Endothelial cell of umbilical vein (primary cell): ENCODE measurements around the gene RSKR. TPM values are rescaled to one million over a fixed set of nuclear protein-coding genes. Genes with fewer than 3 reads are reported as not detected.

Source experiments
- BruUV-seq: library from RNA; stranded (reverse); fragments of 400-500 nt; replicated peaks from 2 replicates; lab custom pipeline; 2021; lab: Mats Ljungman, UMichigan
- CTCF ChIA-PET: fragments of 300-600, 350-600 bp; sonication (Branson Sonifier 250); formaldehyde crosslinking; loops from one replicate; lab custom pipeline; 2021; ENCODE audit warnings: antibody characterized with exemption, inconsistent platforms; lab: Charles Lee
- POLR2A ChIA-PET: fragments of 300-600, 350-600 bp; sonication (Branson Sonifier 250); formaldehyde crosslinking; loops from one replicate; lab custom pipeline; 2021; ENCODE audit warnings: antibody characterized with exemption, inconsistent platforms; lab: Charles Lee
- DNase-seq: peaks from one replicate; pipeline ENCODE4 v3.0.0-alpha.2; 2011; ENCODE audit warnings: low read depth, low spot score
- FAIRE-seq: peaks from 2 replicates; lab custom pipeline; 2011; peaks lifted over from hg19 to GRCh38; lab: Jason Lieb, UNC
- H2AFZ ChIP-seq: 2 replicates; pipeline ENCODE4 v1.6.0; 2012; ENCODE audit warnings: low read depth, low read length, control low read depth, inconsistent platforms
- H3K27ac ChIP-seq: 2 replicates; pipeline ENCODE4 v1.5.1; 2011; ENCODE audit warnings: low read depth, mild to moderate bottlenecking, control low read depth, low read length, moderate library complexity; ENCODE audit not compliant: insufficient read depth
- H3K27me3 ChIP-seq, 2 experiments: 2 replicates each; pipeline versions ENCODE4 v1.6.0 to v1.6.1; 2011; ENCODE audit warnings: low read length in 2 of 2, mixed read lengths in 1 of 2; ENCODE audit not compliant: control insufficient read depth in 2 of 2, insufficient read depth in 2 of 2
- H3K36me3 ChIP-seq, 2 experiments: 2 replicates in 1 of 2; 3 replicates in 1 of 2; pipeline ENCODE4 v1.5.1; 2011; ENCODE audit warnings: low read length in 2 of 2, mild to moderate bottlenecking in 1 of 2, moderate library complexity in 1 of 2; ENCODE audit not compliant: control insufficient read depth in 2 of 2, insufficient read depth in 2 of 2; ENCODE audit errors: extremely low read depth in 1 of 2
- H3K4me1 ChIP-seq: 3 replicates; pipeline ENCODE4 v1.5.1; 2011; ENCODE audit warnings: mild to moderate bottlenecking, low read length; ENCODE audit not compliant: control insufficient read depth, insufficient read depth; ENCODE audit errors: extremely low read depth
- H3K4me2 ChIP-seq: 2 replicates; pipeline ENCODE4 v1.6.1; 2011; ENCODE audit warnings: low read length, control low read depth, mixed read lengths; ENCODE audit not compliant: insufficient read depth
- H3K4me3 ChIP-seq, 3 experiments: fragments of 200-600 bp in 1 of 3; sonication (generic), shearing (Covaris generic) in 1 of 3; replicated peaks in 1 of 3; 2 replicates each; pipeline ENCODE4 v1.5.1; 2011 to 2016; ENCODE audit warnings: control low read depth in 3 of 3, low read length in 3 of 3, mild to moderate bottlenecking in 2 of 3, inconsistent platforms in 1 of 3, low read depth in 1 of 3, moderate library complexity in 1 of 3; ENCODE audit not compliant: insufficient read depth in 1 of 3
- H3K79me2 ChIP-seq: 2 replicates; pipeline ENCODE4 v1.6.0; 2012; ENCODE audit warnings: low read length, inconsistent platforms; ENCODE audit not compliant: control insufficient read depth, insufficient read depth
- H3K9ac ChIP-seq: replicated peaks from 2 replicates; pipeline ENCODE3; 2011; ENCODE audit warnings: low read length, control low read depth; ENCODE audit not compliant: insufficient read depth; ENCODE audit errors: extremely low read depth
- H3K9me1 ChIP-seq: replicated peaks from 3 replicates; pipeline ENCODE4 v1.6.0; 2011; ENCODE audit warnings: mild to moderate bottlenecking, low read length; ENCODE audit not compliant: control insufficient read depth, insufficient read depth; ENCODE audit errors: extremely low read depth
- H3K9me3 ChIP-seq: replicated peaks from 2 replicates; pipeline ENCODE4 v1.5.1; 2012; ENCODE audit warnings: low read length, inconsistent platforms; ENCODE audit not compliant: control insufficient read depth, insufficient read depth
- H4K20me1 ChIP-seq: replicated peaks from 2 replicates; pipeline ENCODE3; 2011; ENCODE audit warnings: mild to moderate bottlenecking, low read length; ENCODE audit not compliant: control insufficient read depth, insufficient read depth; ENCODE audit errors: extremely low read depth
- EZH2 ChIP-seq: IDR thresholded peaks from 2 replicates; pipeline ENCODE4 v1.6.1; 2012; ENCODE audit warnings: borderline replicate concordance, low read depth, mild to moderate bottlenecking, moderate library complexity, low read length, inconsistent platforms; ENCODE audit not compliant: severe bottlenecking
- FOS ChIP-seq: IDR thresholded peaks from 2 replicates; pipeline ENCODE4 v1.6.1; 2011; ENCODE audit warnings: mild to moderate bottlenecking, low read length, moderate library complexity, borderline replicate concordance; ENCODE audit not compliant: insufficient read depth
- GATA2 ChIP-seq: IDR thresholded peaks from 2 replicates; pipeline ENCODE4 v1.7.0; 2011; ENCODE audit warnings: low read depth, mild to moderate bottlenecking, moderate library complexity, mixed read lengths, low read length; ENCODE audit not compliant: insufficient read length, insufficient read depth
- JUN ChIP-seq: IDR thresholded peaks from 2 replicates; pipeline ENCODE4 v1.6.1; 2011; ENCODE audit warnings: borderline replicate concordance, low read depth; ENCODE audit not compliant: insufficient read length, insufficient read depth
- MYC ChIP-seq: IDR thresholded peaks from one replicate; pipeline ENCODE4 v1.6.1; 2011; ENCODE audit warnings: mild to moderate bottlenecking, low read depth, low read length
- POLR2A ChIP-seq: IDR thresholded peaks from 2 replicates; pipeline ENCODE4 v1.6.1; 2012; ENCODE audit warnings: low read depth, mild to moderate bottlenecking, control low read depth, low read length
- POLR2AphosphoS5 ChIP-seq: IDR thresholded peaks from 2 replicates; pipeline ENCODE4 v1.6.1; 2012; ENCODE audit warnings: low read depth, mild to moderate bottlenecking, control low read depth, low read length, moderate library complexity; ENCODE audit not compliant: insufficient read depth
- dilution Hi-C: fragments of 300-500 bp; cut with MboI; formaldehyde crosslinking; loops from one replicate; pipeline ENCODE4 v1.15.0; 2019; ENCODE audit warnings: low sequenced_read_pairs; ENCODE audit not compliant: extremely low pct_ligation_motif_present
- intact Hi-C: fragments of 100-400 bp; cut with micrococcal nuclease; formaldehyde crosslinking; loops from one replicate; pipeline ENCODE4 v1.10.0; 2022
- polyA plus RNA-seq, 4 experiments: library from polyadenylated mRNA; depleted of rRNA in 3 of 4; stranded (reverse) in 3 of 4; unstranded in 1 of 4; fragments of >200 nt; gene quantifications; 2 replicates each; pipeline versions ENCODE4 v1.2.1 to v1.2.3, GENCODE V29; 2011 to 2012; ENCODE audit warnings: missing spikeins in 1 of 4
- total RNA-seq: library from RNA; stranded (reverse); gene quantifications from 2 replicates; pipeline ENCODE4 v1.2.3, GENCODE V29; 2021
- TF ChIP-seq, protein P1 (sequence below): IDR thresholded peaks from 2 replicates; pipeline ENCODE4 v1.6.1; 2011; ENCODE audit not compliant: insufficient read depth, insufficient read length
- TF ChIP-seq, protein P2 (sequence below), 2 donors: IDR thresholded peaks; 1 replicate in 1 of 2; 2 replicates in 1 of 2; pipeline ENCODE4 v1.5.1; 2011; ENCODE audit warnings: low read length in 2 of 2, mild to moderate bottlenecking in 2 of 2, moderate library complexity in 2 of 2, control low read depth in 1 of 2, inconsistent platforms in 1 of 2, low read depth in 1 of 2; ENCODE audit not compliant: insufficient read depth in 1 of 2; ENCODE audit errors: extremely low read depth in 1 of 2

RSKR gene
- total and polyA plus RNA-seq, 2 donors (not counting 3 experiments of a cell fraction or from before 2014, with no cell fraction given) = 10.0 to 19.9 TPM

DNA sequence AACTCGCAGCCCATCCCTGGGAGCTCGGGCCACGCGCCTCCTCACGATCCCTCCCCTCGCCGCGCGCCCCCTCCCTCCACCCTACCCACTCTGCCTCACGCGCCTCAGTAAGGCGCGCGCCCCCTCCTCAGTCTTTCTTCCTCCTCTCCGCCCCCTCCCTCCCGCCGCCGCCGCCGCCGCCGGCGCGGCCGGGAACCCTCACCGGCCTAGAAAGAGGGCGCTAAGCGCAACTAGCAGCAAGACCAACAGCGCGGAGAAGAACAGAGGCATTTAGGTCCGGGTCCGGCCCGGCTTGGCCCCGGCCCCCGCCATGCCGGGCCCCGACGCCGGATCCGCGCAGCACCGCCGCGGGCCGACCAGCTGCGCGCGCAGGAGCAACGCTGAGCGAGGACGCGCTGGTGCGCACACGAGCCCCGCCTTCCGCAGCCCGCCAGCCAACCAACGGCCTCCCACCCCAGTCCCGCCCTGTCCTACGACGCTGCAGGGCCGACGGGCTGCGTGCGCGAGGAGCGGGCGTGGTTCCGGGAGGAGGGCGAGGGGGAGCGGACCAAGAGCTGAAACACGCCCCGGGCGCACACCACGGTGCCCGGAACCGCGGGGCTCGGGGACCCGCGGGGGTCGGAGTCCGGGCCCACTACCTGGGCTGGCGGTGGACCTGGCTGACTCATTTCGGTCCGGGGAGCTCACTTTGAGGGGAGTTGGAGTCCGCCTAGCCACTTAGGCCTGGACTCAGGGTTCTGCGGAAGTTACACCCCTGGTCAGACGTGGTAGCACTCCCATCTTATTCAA lies 31.0 kb upstream of the RSKR start, which contains the start of gene BLTP2:
Gene BLTP2 (minus strand): TSS at position 372 of the 789 bp plus-strand sequence. CDS start 102 bp downstream, at position 270.
- H4K20me1 ChIP-seq = no peaks in the 10 kb centered on the region
- BruUV-seq = no TSS peak
- peak within 1 kb of the TSS; percentile 64 for H3K9ac ChIP-seq
- peaks cover 23% of the 10 kb centered on the region for H3K4me1 ChIP-seq
- no peaks in the 10 kb centered on the region for H3K27me3 ChIP-seq
- intact Hi-C loops = loop anchor here (5.0 kb wide), 1 partner anchor 72 kb away; the partner anchor contains the start of genes RAB34 and RPL23A
- peaks cover 22 to 25% of the 10 kb centered on the region in 2 experiments for H3K36me3 ChIP-seq
- H3K9me1 ChIP-seq = no peaks in the 10 kb centered on the region
- DNase-seq (peak; percentile 95), FAIRE-seq (peak; percentile 83)
- peaks cover 25% of the 10 kb centered on the region for H3K79me2 ChIP-seq
- H3K9me3 ChIP-seq = no peaks in the 10 kb centered on the region
- H2AFZ ChIP-seq = peak within 1 kb of the TSS; percentile 67
- H3K27ac ChIP-seq = peak within 1 kb of the TSS; percentile 36
- dilution Hi-C loops = no loop called here
- TF ChIP-seq POLR2A (peak; percentile 93), JUN (no peak), GATA2 (no peak), EZH2 (no peak), FOS (no peak), POLR2AphosphoS5 (peak; percentile 90), MYC (no peak)
- TF ChIP-seq, protein P1, sequence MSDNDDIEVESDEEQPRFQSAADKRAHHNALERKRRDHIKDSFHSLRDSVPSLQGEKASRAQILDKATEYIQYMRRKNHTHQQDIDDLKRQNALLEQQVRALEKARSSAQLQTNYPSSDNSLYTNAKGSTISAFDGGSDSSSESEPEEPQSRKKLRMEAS = peak; percentile 64
- TF ChIP-seq, protein P2, sequence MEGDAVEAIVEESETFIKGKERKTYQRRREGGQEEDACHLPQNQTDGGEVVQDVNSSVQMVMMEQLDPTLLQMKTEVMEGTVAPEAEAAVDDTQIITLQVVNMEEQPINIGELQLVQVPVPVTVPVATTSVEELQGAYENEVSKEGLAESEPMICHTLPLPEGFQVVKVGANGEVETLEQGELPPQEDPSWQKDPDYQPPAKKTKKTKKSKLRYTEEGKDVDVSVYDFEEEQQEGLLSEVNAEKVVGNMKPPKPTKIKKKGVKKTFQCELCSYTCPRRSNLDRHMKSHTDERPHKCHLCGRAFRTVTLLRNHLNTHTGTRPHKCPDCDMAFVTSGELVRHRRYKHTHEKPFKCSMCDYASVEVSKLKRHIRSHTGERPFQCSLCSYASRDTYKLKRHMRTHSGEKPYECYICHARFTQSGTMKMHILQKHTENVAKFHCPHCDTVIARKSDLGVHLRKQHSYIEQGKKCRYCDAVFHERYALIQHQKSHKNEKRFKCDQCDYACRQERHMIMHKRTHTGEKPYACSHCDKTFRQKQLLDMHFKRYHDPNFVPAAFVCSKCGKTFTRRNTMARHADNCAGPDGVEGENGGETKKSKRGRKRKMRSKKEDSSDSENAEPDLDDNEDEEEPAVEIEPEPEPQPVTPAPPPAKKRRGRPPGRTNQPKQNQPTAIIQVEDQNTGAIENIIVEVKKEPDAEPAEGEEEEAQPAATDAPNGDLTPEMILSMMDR (IDR thresholded peaks at IDR 0.05; ENCODE audit: extremely low read depth in 1 of 2, insufficient read depth in 1 of 2, low read depth in 1 of 2, low read length in 2 of 2) = no peak
- H3K4me3 ChIP-seq = peak within 1 kb of the TSS; percentile 54 to 77 (median 71)
- H3K4me2 ChIP-seq = peak within 1 kb of the TSS; percentile 84
- ChIA-PET POLR2A (interaction anchor here (0.5 to 1.0 kb wide), 2 partner anchors 11 to 1026 kb away, joined by 3 to 9 read pairs; no protein-coding TSS in a partner anchor), CTCF (interaction anchor here (0.8 to 2.2 kb wide), 6 partner anchors 13 to 105 kb away, joined by 3 to 13 read pairs (median 4); partner anchors contain the start of genes SDF2 and SUPT6H)
